Left ventricle myocardium inferior (tissue), 1 donor: ENCODE data around the gene SLC6A7. TPM values are rescaled to one million over a fixed set of nuclear protein-coding genes. Genes with fewer than 3 reads are reported as not detected.
"Not testable (repeated sequence)": the region's sequence is repeated elsewhere in the genome, so short reads cannot be mapped to it uniquely, and the experiment has no call there.

Experiments used
- DNase-seq: peaks from one replicate; pipeline ENCODE4 v3.0.0-alpha.2; 2020
- H3K27ac ChIP-seq: fragments of 200-600 bp; replicated peaks from 2 replicates; pipeline ENCODE4 v1.8.0; 2021
- H3K27me3 ChIP-seq: fragments of 200-600 bp; 2 replicates; pipeline ENCODE4 v1.8.0; 2021; ENCODE audit warnings: low read depth
- H3K36me3 ChIP-seq: fragments of 200-600 bp; 2 replicates; pipeline ENCODE4 v1.8.0; 2021
- H3K4me1 ChIP-seq: fragments of 200-600 bp; 2 replicates; pipeline ENCODE4 v1.8.0; 2021
- H3K4me3 ChIP-seq: fragments of 200-600 bp; 2 replicates; pipeline ENCODE4 v1.8.0; 2021; ENCODE audit warnings: mild to moderate bottlenecking, moderate library complexity
- H3K9me3 ChIP-seq: fragments of 200-600 bp; replicated peaks from 2 replicates; pipeline ENCODE4 v1.8.0; 2021
- intact Hi-C: fragments of 100-400 bp; cut with micrococcal nuclease; formaldehyde crosslinking; loops from one replicate; pipeline ENCODE4 v1.11.0; 2022
- total RNA-seq: library from RNA; stranded (reverse); fragmentation: NEBNext Ultra II Directional; extraction: Animal tissue kit (Norgen Biotek cat#: 25700); gene quantifications from one replicate; pipeline ENCODE4 v1.2.1, GENCODE V29; 2021
- TF ChIP-seq, protein P1 (sequence below): fragments of 200-600 bp; IDR thresholded peaks from 2 replicates; pipeline ENCODE4 v1.8.0; 2021; ENCODE audit warnings: antibody characterized with exemption, mild to moderate bottlenecking, borderline replicate concordance
- donor health status: DM: no; HTN: yes; CAD: no; lungs with severe emphysema.

Gene SLC6A7
- total RNA-seq, 1 donor from 2014 or later: not detected

DNA sequence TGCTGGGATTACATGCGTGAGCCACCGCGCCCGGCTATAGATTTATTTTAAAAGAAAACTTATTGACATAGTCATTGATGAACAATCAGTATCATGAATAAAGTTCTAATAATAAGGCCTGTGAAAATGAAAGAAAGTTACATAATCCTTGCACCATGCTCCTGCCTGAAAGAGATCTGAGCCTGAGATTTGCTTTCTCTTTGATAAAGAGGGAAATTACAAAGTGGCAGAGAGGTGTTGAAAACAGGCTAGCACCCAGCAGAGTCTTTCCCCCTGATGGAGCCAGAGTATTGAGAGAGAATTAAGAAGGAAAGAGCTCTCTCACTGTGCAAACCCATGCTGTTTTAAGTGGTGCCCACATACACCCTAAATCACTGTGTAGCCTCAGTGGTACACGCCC lies 37.2 kb downstream of the SLC6A7 start:
- no peaks in the 10 kb centered on the region for H3K36me3 ChIP-seq
- H3K4me3 ChIP-seq: no peak overlapping the region
- TF ChIP-seq, protein P1, sequence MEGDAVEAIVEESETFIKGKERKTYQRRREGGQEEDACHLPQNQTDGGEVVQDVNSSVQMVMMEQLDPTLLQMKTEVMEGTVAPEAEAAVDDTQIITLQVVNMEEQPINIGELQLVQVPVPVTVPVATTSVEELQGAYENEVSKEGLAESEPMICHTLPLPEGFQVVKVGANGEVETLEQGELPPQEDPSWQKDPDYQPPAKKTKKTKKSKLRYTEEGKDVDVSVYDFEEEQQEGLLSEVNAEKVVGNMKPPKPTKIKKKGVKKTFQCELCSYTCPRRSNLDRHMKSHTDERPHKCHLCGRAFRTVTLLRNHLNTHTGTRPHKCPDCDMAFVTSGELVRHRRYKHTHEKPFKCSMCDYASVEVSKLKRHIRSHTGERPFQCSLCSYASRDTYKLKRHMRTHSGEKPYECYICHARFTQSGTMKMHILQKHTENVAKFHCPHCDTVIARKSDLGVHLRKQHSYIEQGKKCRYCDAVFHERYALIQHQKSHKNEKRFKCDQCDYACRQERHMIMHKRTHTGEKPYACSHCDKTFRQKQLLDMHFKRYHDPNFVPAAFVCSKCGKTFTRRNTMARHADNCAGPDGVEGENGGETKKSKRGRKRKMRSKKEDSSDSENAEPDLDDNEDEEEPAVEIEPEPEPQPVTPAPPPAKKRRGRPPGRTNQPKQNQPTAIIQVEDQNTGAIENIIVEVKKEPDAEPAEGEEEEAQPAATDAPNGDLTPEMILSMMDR: no peak
- no peak for DNase-seq
- intact Hi-C loops: no loop called here
- H3K4me1 ChIP-seq: no peaks in the 10 kb centered on the region
- H3K9me3 ChIP-seq: no peaks in the 10 kb centered on the region
- no peaks in the 10 kb centered on the region for H3K27me3 ChIP-seq
- no peak overlapping the region for H3K27ac ChIP-seq

DNA sequence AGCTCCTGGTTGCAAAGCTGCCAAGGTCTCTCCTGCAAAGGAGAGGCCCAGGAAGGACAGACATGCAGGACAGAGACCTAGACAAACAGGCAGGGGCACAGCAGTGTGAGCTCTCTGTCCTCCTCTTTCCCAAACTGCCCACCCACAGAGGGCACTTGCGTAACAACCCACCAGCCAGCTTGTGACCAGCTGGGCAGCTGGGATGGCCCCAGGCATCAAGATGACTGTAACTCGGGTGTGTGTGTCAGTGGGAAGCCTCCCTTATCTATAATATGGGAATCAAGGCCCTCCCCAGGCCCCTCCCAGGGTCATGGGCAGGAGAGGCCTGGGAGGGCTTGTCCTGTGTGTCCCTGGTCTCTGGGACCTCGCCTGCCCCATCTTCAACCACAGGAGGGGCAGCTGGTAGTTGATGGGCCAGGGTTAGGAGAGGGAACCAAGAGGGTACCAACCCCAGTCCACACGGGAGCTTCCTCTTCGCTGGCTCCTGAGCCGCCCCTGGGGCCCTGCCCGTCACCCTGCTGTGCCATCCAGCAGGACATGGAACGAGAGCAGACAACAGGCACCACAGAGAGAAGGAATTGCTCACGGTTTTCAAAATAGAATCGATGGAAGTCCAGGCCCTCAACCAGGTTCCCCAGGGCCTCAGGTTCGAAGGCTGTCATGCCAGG lies 37.9 kb downstream of the SLC6A7 start:
- no peaks in the 10 kb centered on the region for H3K4me1 ChIP-seq
- TF ChIP-seq, protein P1: no peak
- no peaks in the 10 kb centered on the region for H3K36me3 ChIP-seq
- DNase-seq: no peak
- H3K27ac ChIP-seq: no peak overlapping the region
- H3K4me3 ChIP-seq: no peak overlapping the region
- intact Hi-C loops: no loop called here
- H3K9me3 ChIP-seq: no peaks in the 10 kb centered on the region
- no peaks in the 10 kb centered on the region for H3K27me3 ChIP-seq

DNA sequence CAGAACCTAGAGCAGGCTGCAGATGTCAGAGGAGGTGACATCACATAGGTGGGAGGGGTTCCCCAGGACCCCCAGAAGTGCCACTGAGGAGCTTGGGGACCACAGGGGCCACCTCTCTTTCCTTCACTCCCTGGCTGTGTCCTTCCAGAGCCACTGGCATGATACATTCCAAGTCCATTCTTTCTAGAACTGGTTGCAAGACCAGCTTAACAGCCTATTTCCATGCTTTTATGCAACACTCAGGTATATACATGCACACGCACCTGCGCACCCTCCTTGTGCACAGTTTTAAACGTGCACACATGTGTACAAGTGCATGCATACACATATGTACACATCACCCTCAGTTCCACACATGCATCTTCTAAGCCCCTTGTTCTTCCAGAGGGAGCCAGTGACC lies 39.7 kb downstream of the SLC6A7 start:
- no peaks in the 10 kb centered on the region for H3K4me1 ChIP-seq
- no peak overlapping the region for H3K27ac ChIP-seq
- no peaks in the 10 kb centered on the region for H3K9me3 ChIP-seq
- intact Hi-C loops: no loop called here
- no peak for DNase-seq
- H3K4me3 ChIP-seq: no peak overlapping the region
- TF ChIP-seq, protein P1: no peak
- no peaks in the 10 kb centered on the region for H3K27me3 ChIP-seq
- no peaks in the 10 kb centered on the region for H3K36me3 ChIP-seq

DNA sequence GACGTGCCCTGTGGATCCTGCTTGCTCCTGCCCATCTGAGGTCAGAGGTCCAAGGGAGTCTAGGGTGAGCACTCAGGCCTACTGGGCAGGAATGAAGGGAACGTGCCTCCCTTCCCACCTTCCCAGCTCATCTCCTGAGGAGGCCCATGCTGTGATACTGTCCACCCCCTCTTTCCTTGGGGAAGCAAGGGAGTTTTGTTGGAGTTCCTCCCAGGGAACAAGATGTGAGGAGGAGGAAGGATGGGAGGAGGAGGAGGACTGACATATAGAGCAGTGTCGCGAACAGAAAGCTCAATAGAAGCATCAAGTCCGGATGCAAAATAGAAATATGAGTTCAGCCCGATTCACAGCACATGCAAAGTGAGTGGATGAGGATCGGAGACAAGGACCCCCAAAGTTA lies 41.0 kb downstream of the SLC6A7 start:
- H3K36me3 ChIP-seq: no peaks in the 10 kb centered on the region
- H3K4me1 ChIP-seq: no peaks in the 10 kb centered on the region
- no peaks in the 10 kb centered on the region for H3K9me3 ChIP-seq
- DNase-seq: no peak
- no peak overlapping the region for H3K4me3 ChIP-seq
- intact Hi-C loops: no loop called here
- TF ChIP-seq, protein P1: no peak
- no peaks in the 10 kb centered on the region for H3K27me3 ChIP-seq
- H3K27ac ChIP-seq: no peak overlapping the region

DNA sequence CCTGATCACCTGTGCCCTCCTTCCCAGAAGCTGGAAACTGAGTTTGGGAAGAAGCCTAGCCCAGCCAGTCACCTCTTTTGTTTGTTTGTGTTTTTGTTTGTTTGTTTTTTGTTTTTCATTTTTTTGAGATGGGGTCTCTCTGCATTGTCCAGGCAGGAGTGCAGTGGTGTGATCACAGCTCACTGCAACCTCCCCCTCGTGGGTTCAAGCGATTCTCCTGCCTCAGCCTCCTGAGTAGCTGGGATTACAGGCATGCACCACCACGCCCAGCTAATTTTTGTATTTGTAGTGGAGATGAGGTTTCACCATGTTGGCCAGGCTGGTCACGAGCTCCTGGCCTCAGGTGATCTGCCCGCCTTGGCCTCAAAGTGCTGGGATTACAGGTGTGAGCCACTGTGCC lies 43.8 kb downstream of the SLC6A7 start:
- H3K27ac ChIP-seq, H3K36me3 ChIP-seq, intact Hi-C loops, H3K4me1 ChIP-seq, H3K9me3 ChIP-seq, DNase-seq, H3K27me3 ChIP-seq, H3K4me3 ChIP-seq: not testable (repeated sequence)

DNA sequence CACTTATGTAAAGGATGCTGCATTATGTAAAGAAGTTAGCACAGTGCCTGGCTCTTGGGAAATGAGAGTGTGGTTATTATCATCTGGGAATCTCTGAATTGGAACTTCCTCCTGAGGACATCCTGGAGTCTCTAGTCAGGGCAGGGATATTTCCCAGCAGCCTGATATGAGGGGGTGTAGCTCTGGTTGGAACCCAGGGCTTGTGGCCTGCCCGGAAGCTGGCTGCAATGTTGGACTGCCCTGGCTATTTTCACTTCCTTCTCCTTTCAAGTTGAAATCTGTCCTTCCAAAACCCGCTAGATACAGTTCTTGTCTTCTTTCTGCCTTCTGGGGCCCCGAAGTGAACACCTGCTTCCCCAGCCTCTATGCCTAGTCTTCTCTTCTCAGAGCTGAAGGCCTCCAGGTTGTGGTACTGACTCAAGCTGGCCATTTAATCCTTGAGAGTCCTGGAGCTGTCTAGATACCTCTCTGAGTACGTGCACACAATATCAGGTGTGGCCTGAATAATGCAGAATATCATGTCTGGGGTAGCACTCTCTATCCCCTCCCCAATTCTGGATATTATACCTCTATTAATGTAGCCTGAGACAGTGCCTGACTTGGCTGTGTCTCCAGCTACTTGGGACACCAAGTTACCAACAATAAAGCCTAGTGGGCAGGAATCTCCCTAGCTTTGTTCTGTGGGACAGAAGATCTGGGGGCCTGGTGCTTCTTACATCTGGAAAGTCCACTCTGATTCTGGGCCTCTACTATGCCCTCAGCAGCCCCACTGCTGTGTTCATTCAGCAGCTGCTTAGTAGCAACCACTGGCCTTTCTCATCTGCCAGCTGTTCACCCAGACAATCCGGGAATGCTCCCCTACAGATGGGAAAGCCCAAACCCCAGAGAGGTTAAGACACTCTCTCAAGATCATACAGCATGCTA lies 45.0 kb downstream of the SLC6A7 start:
- DNase-seq: no peak
- Histone ChIP-seq H3K9me3 (no peaks in the 10 kb centered on the region), H3K27ac (no peak overlapping the region), H3K4me3 (no peak overlapping the region), H3K36me3 (no peaks in the 10 kb centered on the region), H3K4me1 (no peaks in the 10 kb centered on the region), H3K27me3 (no peaks in the 10 kb centered on the region)
- TF ChIP-seq, protein P1: no peak
- intact Hi-C loops: no loop called here
